ENCODE measurements around the gene OVOL1. TPM values are rescaled to one million over a fixed set of nuclear protein-coding genes. Genes with fewer than 3 reads are reported as not detected.
A peak's percentile ranks its signal among the peaks of the same experiment; 100 is the strongest.

OVOL1 gene
- total and polyA plus RNA-seq, 10 donors: 0.03 to 0.47 (median 0.10) TPM; not detected in 6

GRCh38 chr11:65816696-65817095, 29.8 kb downstream of the OVOL1 start:
- intact Hi-C loops (cut with DNase I; ENCODE audit: low total_unique reads): loop anchor here (5.0 to 10.0 kb wide), 3 partner anchors 44 to 189 kb away; partner anchors contain the start of gene KAT5
- H3K27me3 ChIP-seq (replicated peaks in 1 of 7): no peaks in the 10 kb centered on the region
- DNase-seq: no peak
- peaks cover 0 to 10% (median 0%) of the 10 kb centered on the region in 6 donors for H3K36me3 ChIP-seq
- H3K4me1 ChIP-seq: peaks cover 4 to 39% (median 23%) of the 10 kb centered on the region in 6 donors
- 76 to 95% (median 89%) methylated on average over 3 of the region's 3 CpGs for WGBS, 5 donors
- H3K4me3 ChIP-seq: peak overlapping the region in 1 of 8 donors; percentile 91
- H3K27ac ChIP-seq: no peak overlapping the region
- TF ChIP-seq CTCF (IDR thresholded peaks at IDR 0.05 in 8 of 11, conservative IDR thresholded peaks at IDR 0.05 in 3 of 11) (no peak), POLR2AphosphoS5 (IDR thresholded peaks at IDR 0.05) (no peak), POLR2A (IDR thresholded peaks at IDR 0.05) (no peak)
- no peaks in the 10 kb centered on the region for H3K9me3 ChIP-seq

GRCh38 chr11:65817312-65817834, 30.5 kb downstream of the OVOL1 start:
- WGBS, 5 donors: 63 to 77% (median 71%) methylated on average over 5 of the region's 5 CpGs
- intact Hi-C loops (cut with DNase I; ENCODE audit: low total_unique reads): loop anchor here (5.0 to 10.0 kb wide), 3 partner anchors 45 to 190 kb away; partner anchors contain the start of gene KAT5
- H3K9me3 ChIP-seq: no peaks in the 10 kb centered on the region
- TF ChIP-seq POLR2A (IDR thresholded peaks at IDR 0.05) (no peak), CTCF (IDR thresholded peaks at IDR 0.05 in 8 of 11, conservative IDR thresholded peaks at IDR 0.05 in 3 of 11) (no peak), POLR2AphosphoS5 (IDR thresholded peaks at IDR 0.05) (no peak)
- peaks cover 0 to 10% (median 0%) of the 10 kb centered on the region in 6 donors for H3K36me3 ChIP-seq
- H3K4me1 ChIP-seq: peaks cover 4 to 33% (median 21%) of the 10 kb centered on the region in 6 donors
- peak overlapping the region; percentile 69 to 91 (median 85) for H3K27ac ChIP-seq
- no peak for DNase-seq
- peak overlapping the region; percentile 43 to 91 (median 66) for H3K4me3 ChIP-seq
- H3K27me3 ChIP-seq (replicated peaks in 1 of 7): no peaks in the 10 kb centered on the region

GRCh38 chr11:65817835-65818680, 31.2 kb downstream of the OVOL1 start:
- peak; percentile 99 for DNase-seq
- H3K4me3 ChIP-seq: peak overlapping the region; percentile 43 to 91 (median 66)
- H3K36me3 ChIP-seq: peaks cover 0 to 10% (median 0%) of the 10 kb centered on the region in 6 donors
- H3K27me3 ChIP-seq (replicated peaks in 1 of 7): no peaks in the 10 kb centered on the region
- peak overlapping the region; percentile 69 to 91 (median 85) for H3K27ac ChIP-seq
- intact Hi-C loops (cut with DNase I; ENCODE audit: low total_unique reads): loop anchor here (5.0 to 10.0 kb wide), 3 partner anchors 46 to 191 kb away; partner anchors contain the start of gene KAT5
- 5 to 24% (median 6%) methylated on average over 21 to 74 of the region's 74 CpGs for WGBS, 5 donors
- H3K9me3 ChIP-seq: no peaks in the 10 kb centered on the region
- TF ChIP-seq POLR2AphosphoS5 (IDR thresholded peaks at IDR 0.05) (peak; percentile 70 to 85 (median 75)), CTCF (IDR thresholded peaks at IDR 0.05 in 8 of 11, conservative IDR thresholded peaks at IDR 0.05 in 3 of 11) (peak; percentile 89 to 100 (median 100)), POLR2A (IDR thresholded peaks at IDR 0.05) (no peak)
- peaks cover 4 to 31% (median 21%) of the 10 kb centered on the region in 6 donors for H3K4me1 ChIP-seq

GRCh38 chr11:65821107-65821506, 34.2 kb downstream of the OVOL1 start:
- Histone ChIP-seq H3K4me1 (peaks cover 4 to 29% (median 21%) of the 10 kb centered on the region in 6 donors), H3K27ac (no peak overlapping the region), H3K9me3 (no peaks in the 10 kb centered on the region), H3K4me3 (no peak overlapping the region), H3K36me3 (no peaks in the 10 kb centered on the region), H3K27me3 (replicated peaks in 1 of 7) (no peaks in the 10 kb centered on the region)
- no peak for TF ChIP-seq CTCF (IDR thresholded peaks at IDR 0.05 in 8 of 11, conservative IDR thresholded peaks at IDR 0.05 in 3 of 11)
- no peak for TF ChIP-seq POLR2A (IDR thresholded peaks at IDR 0.05)
- no peak for TF ChIP-seq POLR2AphosphoS5 (IDR thresholded peaks at IDR 0.05)
- intact Hi-C loops (cut with DNase I; ENCODE audit: low total_unique reads): no loop called here
- no peak for DNase-seq
- 40 to 70% (median 54%) methylated on average over 8 of the region's 8 CpGs for WGBS, 5 donors
